ENCODE measurements around the gene SLC6A7. TPM values are rescaled to one million over a fixed set of nuclear protein-coding genes. Genes with fewer than 3 reads are reported as not detected.
"Not testable (repeated sequence)": the region's sequence is repeated elsewhere in the genome, so short reads cannot be mapped to it uniquely, and the experiment has no call there.

SLC6A7 gene
- polyA plus RNA-seq, 3 donors: 0.06 to 0.07 TPM; not detected in 1

DNA sequence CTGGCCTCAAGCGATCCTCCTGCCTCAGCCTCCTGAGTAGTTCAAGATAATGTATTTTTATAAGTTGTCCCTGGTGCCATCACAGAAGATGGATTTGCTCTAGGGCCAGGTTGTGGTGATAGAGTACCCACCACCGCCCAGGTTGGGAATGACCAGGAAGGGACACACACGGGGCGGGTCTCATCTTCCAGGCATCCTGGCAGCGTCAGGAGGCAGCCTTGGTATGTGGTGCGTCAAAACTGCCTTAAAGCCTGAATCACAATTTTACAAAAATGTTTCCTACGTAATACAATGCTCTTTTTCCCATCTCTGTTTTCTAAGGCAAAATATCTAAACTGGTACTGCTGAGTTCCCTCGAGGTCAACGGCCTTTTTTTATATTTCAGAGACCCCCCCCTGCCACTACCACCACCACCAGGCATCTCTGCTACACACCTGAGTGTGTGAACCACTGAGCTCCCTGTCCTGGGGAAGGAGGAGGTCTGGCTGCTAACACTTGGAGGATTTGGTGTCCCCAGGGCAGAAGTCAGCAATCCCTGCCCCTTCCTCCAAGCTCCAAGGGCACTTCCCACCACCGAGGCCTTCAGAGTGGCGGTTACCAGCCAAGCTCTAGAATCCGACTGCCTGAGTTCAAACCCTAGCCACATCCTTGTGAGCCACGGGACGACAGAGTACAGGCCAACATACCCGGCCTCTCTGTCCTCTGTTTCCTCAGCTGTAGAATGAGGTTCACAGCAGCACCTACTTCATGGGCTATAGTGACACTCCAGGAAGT lies 47.3 kb downstream of the SLC6A7 start:
- no peak for DNase-seq (ENCODE audit: low read depth in 3 of 3, low spot score in 2 of 3)

DNA sequence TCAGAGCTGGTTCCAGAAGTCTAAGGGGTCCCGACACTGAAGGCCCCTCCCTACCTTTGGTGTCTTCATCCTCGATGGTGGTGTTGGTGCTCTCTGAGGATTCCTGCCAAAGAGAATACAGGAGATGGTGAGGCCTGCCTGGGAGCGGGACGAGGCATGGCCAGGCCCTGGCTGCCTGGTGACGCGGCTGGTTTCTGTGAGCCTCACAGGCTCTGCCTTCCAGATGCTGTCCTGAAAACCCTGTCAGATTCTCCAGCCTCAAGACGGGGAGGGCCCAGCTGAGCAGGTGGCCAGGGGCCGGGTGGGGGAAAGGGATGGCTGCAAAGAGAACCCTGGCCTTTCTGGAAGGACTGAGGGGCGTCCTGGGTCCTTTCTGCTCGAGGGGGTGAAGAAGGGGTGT lies 48.8 kb downstream of the SLC6A7 start:
- no peak for DNase-seq (ENCODE audit: low read depth in 3 of 3, low spot score in 2 of 3)

DNA sequence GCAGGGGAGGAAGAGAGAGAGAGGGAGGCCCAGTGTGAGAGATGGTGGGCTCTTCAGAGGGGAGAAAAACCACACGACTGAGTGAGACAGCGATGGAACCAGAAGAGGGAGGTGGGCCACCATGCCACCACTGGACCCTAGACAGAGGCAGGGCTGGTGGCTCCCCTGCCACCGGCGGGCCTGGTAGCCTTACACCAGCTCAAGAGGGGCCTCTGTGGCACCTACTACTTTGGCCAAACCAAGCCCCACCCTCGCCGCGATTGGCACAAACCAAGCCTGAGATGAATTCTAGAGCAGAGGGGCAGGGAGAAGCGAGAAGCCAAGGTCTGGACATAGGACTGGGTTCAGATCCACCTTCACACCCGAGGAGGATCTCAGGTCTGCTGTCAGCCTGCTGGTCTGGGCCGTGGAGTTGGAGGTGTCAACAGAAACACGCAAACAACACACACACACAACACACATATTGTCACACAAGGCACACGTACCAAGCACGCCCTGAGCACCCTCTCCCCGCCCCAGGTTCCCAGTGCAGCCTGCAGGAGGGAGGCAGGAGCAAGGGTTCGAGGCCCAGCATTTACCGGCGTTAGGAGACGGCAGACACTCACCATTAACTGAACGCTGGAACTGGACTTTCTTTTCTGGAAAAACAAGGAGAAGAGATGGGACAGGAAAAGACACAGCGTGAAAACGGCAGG lies 49.4 kb downstream of the SLC6A7 start:
- no peak for DNase-seq (ENCODE audit: low read depth in 3 of 3, low spot score in 2 of 3)

DNA sequence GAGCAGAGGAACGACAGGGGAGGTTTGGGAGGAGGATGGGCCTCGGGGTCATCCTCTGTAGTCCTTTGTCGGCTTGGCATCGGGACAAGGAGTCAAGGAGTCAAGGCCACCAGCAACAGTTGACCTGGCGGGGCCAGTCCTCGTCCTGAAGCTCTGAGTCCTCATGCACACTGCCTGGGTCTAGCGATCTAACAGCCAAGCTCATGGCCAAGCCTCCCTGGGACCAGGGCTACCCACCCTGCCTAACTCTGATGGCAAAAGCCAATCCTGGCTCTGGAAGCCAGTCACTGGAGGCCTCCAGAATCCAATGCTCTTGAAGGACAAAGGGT lies 49.9 kb downstream of the SLC6A7 start:
- no peak for DNase-seq (ENCODE audit: low read depth in 3 of 3, low spot score in 2 of 3)

DNA sequence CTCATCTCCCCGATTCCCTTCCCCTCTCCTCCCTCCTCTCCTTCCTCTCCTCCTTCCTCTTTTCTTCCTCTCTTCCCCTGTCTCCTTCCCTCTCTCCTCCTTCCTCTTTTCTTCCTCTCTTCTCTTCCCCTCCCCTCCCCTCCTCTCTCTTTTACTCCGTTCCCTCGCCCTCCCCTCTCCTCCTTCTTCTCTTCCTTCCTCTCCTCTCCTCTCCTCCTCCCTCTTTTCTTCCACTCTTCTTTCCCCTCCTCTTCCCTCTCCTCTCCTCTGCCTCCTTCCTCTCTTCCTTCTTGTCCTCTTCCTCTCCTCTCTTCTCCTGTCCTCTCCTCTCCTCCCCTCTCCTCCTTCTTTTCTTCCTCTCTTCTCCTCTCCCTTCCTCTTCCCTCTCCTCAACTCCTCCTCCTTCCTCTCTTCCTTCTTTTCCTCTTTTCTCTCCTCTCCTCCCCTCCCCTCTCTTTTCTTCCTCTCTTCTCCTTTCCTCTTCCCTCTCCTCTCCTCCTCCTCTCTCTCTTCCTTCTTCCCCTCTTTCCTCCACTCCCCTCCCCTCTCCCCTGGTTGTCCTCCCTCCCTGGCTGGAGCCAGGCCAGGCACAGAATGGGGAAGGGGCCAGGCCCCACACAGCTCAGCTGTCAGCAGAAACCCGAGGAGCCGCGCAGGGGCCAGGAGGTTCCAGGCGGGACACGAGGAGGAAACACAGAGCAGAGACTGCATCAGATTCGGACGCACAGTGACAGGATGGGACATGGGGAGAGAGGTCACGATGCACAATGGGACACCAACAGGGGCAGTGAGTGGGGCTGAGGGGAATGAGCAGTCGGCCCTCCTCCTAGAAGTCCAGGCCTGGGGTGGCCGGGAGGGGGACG lies 51.7 kb downstream of the SLC6A7 start:
- no peak for DNase-seq (ENCODE audit: low read depth in 3 of 3, low spot score in 2 of 3)

DNA sequence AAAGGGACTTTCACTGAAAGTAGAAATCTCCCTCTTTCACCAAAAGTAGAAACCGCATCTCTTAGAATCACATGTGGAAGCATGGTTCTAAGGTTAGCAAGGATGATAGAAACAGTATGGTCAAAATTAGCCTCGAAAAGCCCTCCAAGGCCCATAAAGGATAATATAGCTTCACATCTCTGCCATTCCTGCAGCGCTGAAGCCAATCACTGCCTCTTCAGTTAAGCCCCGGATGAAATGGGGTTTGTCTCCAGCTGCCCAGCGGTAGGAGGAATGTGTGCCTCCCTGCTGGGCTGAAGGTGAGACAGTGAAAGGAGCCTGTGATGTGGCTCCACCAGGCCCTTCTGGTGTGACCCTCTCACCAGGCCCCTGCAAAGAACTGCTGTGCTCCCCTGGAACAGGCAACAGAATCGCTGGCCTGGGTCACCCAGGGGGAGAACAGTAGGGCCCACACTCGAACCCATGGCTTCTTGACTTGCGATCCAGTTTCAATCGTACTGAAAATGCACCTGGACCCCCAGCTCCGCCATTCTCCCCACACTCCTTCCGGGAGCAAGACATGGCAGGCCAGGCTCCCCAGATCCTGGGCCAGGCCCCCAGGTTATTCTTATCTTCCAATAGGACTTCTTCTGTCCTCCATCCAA lies 52.5 kb downstream of the SLC6A7 start:
- DNase-seq (ENCODE audit: low read depth in 3 of 3, low spot score in 2 of 3): no peak

DNA sequence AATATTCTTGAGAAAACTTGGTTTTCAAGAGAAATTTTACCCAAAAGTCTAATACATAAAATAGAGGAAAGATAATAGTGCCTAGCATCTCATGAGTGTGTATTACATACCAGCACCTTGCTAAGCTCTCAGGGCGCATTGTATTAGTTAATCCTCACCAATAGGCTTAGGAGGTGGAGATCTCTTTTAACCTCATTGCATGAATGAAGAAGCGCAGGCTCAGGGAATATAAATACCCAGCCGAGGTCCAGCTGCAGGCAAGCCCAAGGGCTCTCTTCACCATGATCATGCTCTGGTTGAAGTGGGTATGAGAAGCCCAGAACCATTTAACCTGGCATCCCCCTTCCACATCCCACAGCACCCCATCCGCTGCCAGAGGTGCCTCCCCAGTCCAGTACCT lies 53.7 kb downstream of the SLC6A7 start:
- DNase-seq (ENCODE audit: low read depth in 3 of 3, low spot score in 2 of 3): no peak

DNA sequence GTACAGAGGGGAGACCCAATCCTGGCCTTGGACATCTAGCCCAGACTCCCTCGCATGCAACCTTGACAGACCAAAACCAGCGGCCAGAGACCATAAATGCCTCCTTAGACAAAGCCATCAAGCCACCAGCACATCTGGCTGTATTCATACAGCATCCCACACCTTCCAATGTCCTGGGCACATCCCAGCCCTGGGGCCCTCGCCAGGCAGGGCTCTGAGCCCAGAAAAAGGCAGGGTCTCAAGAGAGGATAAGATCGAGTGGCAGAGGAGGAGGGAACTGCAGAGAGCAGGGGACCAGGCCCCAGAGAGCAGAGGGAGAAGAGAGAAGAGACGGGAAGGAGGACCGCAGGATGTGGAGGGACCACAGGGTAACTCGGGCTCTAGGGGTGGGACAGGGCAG lies 54.3 kb downstream of the SLC6A7 start:
- no peak for DNase-seq (ENCODE audit: low read depth in 3 of 3, low spot score in 2 of 3)

DNA sequence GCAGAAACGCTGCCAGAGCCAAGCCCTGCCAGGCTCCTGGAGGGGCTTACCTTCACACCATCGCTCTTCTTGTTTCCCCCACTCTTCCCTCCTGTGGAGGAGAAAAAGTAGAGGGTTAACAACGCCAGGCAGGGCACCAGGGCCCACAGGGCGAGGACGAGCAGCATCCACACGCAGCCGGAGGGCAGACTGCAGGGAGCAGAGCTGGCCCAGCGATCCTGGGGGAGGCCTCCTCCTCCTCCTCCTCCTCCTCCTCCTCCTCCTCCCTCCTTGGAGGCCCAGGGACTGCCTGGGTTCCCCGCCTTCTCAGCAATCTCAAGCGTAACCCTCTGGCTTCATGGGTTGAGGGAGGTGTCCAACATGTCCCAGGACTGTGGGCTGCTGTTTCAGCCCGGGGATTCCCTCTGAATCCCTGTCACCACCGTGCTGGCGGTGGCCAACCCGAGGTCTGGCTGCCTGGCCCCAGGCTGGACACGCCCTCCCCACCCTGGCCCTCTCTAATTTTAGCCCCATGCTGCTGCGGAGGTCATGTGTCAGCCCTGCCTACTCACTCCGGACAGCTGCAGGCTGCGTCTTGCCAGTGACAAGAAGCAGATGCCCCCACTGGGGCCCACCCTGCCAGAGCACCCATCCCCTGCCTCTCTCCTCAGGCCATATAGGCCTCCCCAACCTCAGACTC lies 55.4 kb downstream of the SLC6A7 start:
- no peak for DNase-seq (ENCODE audit: low read depth in 3 of 3, low spot score in 2 of 3)

DNA sequence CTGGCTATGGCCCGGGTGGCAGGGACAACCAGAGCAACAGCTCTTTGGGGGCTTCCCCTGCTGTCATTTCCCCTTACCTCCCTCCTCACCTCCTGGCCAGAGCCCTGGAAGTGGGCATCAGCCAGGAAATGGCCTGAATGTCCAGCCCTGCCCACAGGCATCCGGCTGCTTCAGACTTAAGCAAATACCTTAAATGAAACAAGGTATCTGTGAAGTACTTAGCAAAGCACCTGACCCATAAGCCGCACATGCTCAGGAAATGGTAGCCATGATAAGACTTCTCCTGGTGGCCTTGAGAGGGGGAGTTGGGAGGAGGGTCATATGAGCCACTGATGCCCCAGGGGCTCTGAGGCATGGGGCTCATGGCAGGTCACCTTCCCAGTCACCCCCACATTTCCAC lies 55.9 kb downstream of the SLC6A7 start:
- no peak for DNase-seq (ENCODE audit: low read depth in 3 of 3, low spot score in 2 of 3)

DNA sequence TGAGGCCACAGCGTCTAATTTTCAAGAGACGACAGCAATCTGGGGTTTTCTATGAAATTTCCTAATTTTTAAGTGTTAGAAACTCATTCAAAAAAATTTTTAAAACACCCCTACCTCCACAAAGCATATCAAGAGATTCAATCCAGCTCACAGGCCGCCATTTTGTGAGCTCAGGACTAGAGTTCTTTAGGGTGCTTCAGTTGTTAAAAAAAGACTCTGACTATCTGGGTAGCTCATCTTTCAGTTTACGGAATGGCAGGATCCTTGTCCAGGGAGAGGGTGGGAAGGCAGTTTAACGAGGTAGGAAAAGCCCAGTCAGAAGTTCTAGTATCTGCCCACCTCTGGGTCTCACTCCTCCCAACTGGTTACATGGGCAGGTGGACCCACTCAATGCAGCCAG lies 56.6 kb downstream of the SLC6A7 start:
- DNase-seq (ENCODE audit: low read depth in 3 of 3, low spot score in 2 of 3): no peak

DNA sequence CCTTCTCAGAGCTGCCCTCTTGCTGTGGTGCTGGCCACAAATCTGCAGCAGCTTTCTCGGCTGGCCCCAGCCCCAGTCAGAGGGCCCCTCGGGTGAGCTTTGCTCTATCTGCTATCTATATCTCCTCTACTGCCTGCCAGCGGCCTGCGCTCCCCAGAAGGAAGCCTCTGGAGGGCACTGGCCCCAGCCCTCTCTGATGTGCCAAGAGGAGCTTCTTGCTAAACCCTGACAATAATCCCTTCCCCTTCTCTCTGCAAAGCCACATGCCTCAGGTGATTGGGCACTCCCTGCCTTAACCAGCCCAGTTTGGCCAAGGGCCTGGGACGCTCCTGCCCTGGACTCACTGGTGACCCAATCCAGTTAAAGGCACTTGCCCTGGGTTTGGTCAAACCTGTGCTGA lies 57.0 kb downstream of the SLC6A7 start:
- no peak for DNase-seq (ENCODE audit: low read depth in 3 of 3, low spot score in 2 of 3)

DNA sequence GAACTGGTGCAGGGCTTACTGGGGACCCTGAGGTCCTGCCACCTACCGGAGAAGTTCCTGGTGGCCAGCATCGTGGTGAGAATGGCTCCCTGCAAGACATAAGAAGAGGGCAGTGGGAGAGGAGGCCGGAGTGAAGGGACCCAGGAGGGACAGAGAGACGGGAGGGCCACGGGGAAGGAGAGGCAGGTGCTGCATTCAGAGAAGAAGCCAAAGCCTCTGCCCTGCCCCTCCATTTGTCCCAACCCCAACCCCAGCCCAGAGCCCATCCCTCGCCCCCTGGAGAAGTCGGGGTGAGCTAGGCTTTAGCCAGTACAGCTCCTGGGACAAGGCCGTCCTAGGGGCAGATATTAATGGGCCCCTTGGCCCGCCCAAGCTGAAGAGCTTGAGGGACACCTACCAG lies 57.9 kb downstream of the SLC6A7 start:
- DNase-seq (ENCODE audit: low read depth in 3 of 3, low spot score in 2 of 3): no peak

DNA sequence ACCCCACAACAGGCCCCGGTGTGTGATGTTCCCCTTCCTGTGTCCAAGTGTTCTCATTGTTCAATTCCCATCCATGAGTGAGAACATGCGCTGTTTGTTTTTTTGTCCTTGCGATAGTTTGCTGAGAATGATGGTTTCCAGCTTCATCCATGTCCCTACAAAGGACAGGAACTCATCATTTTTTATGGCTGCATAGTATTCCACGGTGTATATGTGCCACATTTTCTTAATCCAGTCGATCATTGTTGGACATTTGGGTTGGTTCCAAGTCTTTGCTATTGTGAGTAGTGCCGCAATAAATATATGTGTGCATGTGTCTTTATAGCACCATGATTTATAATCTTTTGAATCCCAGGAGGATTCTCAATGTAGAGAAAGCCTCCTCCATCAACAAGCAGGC lies 58.6 kb downstream of the SLC6A7 start:
- not testable (repeated sequence) for DNase-seq (ENCODE audit: low read depth in 3 of 3, low spot score in 2 of 3)

DNA sequence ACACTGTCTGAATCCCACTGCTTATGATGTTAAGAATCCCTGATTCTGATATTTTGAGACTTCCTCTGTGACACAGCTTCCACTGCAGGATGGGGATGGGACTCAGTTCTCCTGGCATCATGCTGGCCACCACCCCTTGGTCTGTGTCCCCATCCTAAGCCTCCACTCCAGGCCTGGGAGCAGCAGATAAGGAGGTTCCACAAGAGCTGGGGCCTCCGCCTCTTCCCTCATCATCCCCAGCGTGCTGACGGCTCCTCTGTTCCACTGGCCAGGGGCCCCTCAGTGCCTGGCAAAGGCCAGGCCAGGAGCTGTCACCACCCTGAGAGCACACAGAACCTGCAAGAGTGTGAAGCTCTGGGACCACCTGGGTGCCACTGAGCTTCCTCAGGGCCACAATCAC lies 59.1 kb downstream of the SLC6A7 start:
- no peak for DNase-seq (ENCODE audit: low read depth in 3 of 3, low spot score in 2 of 3)

DNA sequence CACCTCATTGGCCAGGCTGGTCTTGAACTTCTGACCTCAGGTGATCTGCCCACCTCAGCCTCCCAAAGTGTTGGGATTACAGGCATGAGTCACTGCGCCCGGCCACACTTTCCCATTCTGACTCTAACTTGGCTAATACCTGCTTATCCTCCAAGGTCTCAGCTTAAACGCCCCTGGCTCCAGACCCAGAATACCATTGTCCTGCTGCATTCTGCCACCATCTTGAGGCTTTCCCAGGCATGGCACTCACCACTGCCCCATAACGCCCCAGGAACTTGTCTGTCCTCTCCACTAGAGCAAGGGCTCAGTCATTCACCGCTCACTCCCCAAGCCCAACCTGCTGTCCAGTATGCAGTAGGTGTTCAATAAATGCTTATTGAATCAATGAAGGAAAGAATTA lies 59.9 kb downstream of the SLC6A7 start:
- DNase-seq (ENCODE audit: low read depth in 3 of 3, low spot score in 2 of 3): no peak

DNA sequence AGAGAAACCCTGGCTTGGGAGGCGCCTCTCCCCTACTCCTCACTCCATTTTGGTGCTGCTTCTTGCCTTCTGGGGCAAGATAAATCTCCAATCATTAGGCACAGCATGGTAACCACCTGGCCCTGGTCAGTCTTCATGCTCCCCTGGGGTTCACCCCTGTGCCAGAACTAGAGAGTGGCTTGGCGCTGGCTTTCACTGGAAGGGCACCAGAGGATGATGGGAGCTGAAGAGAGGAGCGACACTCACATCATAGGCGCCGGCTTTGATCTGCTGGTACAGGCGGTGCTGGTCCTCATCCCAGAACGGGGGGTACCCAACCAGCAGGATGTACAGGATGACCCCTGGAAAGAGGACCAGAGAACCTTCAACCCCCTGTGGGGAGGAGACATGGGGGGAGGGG lies 61.6 kb downstream of the SLC6A7 start:
- no peak for DNase-seq (ENCODE audit: low read depth in 3 of 3, low spot score in 2 of 3)

DNA sequence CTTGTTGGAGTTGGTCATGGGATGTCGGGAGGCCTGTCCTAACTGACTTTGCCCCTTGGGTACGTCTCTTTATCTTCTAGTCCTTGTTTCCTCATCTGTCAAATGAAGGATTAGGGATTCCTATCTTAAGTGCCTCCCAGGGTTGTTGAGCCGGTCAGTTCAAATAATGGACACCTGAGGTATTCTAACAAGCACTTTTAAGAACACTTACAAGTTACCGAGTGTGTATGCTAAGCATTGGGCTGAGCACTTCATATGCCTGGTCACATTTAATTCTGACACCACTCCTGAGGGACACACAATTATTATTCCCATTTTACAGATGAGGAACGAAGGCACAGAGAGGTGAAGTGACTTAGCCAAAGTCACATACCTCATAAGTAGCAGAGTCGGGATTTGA lies 62.6 kb downstream of the SLC6A7 start:
- DNase-seq (ENCODE audit: low read depth in 3 of 3, low spot score in 2 of 3): no peak

DNA sequence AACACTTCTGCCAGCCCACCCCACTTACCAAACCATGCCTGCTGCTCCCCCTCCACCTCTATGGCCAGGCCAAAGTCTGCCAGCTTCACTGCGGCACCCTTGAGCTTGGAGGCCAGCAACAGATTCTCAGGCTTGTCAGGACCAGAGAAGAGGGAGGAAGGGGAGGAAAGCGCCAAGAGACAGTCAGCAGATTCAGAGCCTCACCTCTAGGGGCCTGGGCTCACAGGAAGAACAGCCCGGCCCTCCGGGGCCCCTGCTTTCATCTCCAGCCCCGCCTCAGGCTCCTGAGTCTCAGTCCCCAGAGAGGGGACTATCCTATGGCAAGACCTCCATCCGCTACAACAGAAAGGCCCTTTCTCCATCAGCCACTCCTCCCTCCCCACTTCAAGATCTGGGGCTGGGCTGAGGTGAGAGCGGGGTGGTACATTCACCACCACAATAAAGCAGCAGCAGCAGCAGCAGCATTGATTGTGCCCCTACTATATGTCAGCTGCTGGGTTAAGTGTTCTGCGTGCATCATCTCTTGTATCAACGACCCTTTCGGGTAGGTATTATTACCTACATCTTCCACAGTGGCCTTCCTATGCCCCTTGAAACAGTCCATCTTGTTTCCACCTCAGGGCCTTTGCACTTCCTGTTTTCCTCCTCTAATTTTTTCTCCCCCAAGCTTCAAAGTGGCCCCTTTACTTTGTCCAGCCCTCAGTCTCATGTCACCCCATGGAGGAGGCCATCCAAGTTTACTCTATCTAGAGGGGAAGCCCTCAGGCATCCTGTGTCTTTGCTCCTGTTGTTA lies 63.8 kb downstream of the SLC6A7 start:
- DNase-seq (ENCODE audit: low read depth in 3 of 3, low spot score in 2 of 3): no peak

DNA sequence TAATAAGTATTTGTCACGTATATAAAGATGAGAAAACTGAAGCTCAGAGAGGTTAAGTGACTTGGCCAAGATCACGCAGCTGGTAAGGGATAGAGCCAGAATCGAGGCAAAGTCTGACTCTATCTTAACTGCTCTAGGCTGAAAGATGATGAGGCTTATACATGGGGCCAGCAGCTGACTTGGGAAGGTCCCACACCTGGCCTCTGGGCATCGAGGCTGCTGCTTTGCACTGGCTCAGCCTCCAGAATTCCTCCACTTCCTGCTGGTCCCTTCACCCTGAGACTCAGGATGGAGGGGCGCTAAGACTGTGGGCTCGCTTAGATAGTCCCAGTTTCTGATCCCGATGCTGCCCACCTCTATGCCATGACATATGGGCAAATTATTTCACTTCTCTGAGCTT lies 64.5 kb downstream of the SLC6A7 start:
- DNase-seq (ENCODE audit: low read depth in 3 of 3, low spot score in 2 of 3): no peak
